ENCODE measurements around the gene TBC1D10A. TPM values are rescaled to one million over a fixed set of nuclear protein-coding genes. Genes with fewer than 3 reads are reported as not detected.

Gene TBC1D10A
- total and polyA plus RNA-seq, 2 experiments from 2014 or later, result 15.7 to 39.9 TPM

- no peak for DNase-seq (ENCODE audit: low spot score)
- Histone ChIP-seq H3K4me2 (no peak overlapping the region), H3K4me1 (ENCODE audit: insufficient read depth) (no peaks in the 10 kb centered on the region), H2AFZ (no peak overlapping the region), H3K9me3 (ENCODE audit: low read depth) (no peaks in the 10 kb centered on the region), H3K36me3 (replicated peaks; ENCODE audit: insufficient read depth, low read depth) (no peaks in the 10 kb centered on the region), H3K9me2 (replicated peaks; ENCODE audit: insufficient read depth) (no peaks in the 10 kb centered on the region), H3K27me3 (no peaks in the 10 kb centered on the region), H3K79me2 (no peaks in the 10 kb centered on the region), H3K27ac (no peak overlapping the region), H3K4me3 (no peak overlapping the region), H4K20me1 (ENCODE audit: insufficient read depth, poor library complexity, severe bottlenecking) (no peaks in the 10 kb centered on the region)
- 91% methylated on average over 19 of the region's 19 CpGs for WGBS (ENCODE audit: low lambda C conversion rate, missing lambda C conversion rate)
- no peak for TF ChIP-seq EZH2phosphoT487 (IDR thresholded peaks at IDR 0.05; ENCODE audit: low read depth, severe bottlenecking, unreplicated experiment)
- no peak for TF ChIP-seq EZH2 (IDR thresholded peaks at IDR 0.05; ENCODE audit: borderline replicate concordance)
- TF ChIP-seq CTCF (IDR thresholded peaks at IDR 0.05; ENCODE audit: poor library complexity), result no peak
These were observed 44.0 kb upstream of the TBC1D10A start for GRCh38 chr22:30370641-30371230.

GRCh38 chr22:30368420-30368819, 41.7 kb upstream of the TBC1D10A start:
- no peaks in the 10 kb centered on the region for H3K36me3 ChIP-seq (replicated peaks; ENCODE audit: insufficient read depth, low read depth)
- no peak for DNase-seq (ENCODE audit: low spot score)
- no peaks in the 10 kb centered on the region for H4K20me1 ChIP-seq (ENCODE audit: insufficient read depth, poor library complexity, severe bottlenecking)
- no peak overlapping the region for H2AFZ ChIP-seq
- TF ChIP-seq EZH2 (IDR thresholded peaks at IDR 0.05; ENCODE audit: borderline replicate concordance), result no peak
- TF ChIP-seq EZH2phosphoT487 (IDR thresholded peaks at IDR 0.05; ENCODE audit: low read depth, severe bottlenecking, unreplicated experiment), result no peak
- no peak for TF ChIP-seq CTCF (IDR thresholded peaks at IDR 0.05; ENCODE audit: poor library complexity)
- H3K4me3 ChIP-seq, result no peak overlapping the region
- no peaks in the 10 kb centered on the region for H3K79me2 ChIP-seq
- H3K4me2 ChIP-seq, result no peak overlapping the region
- 89% methylated on average over 9 of the region's 9 CpGs for WGBS (ENCODE audit: low lambda C conversion rate, missing lambda C conversion rate)
- H3K4me1 ChIP-seq (ENCODE audit: insufficient read depth), result no peaks in the 10 kb centered on the region
- H3K9me2 ChIP-seq (replicated peaks; ENCODE audit: insufficient read depth), result no peaks in the 10 kb centered on the region
- H3K9me3 ChIP-seq (ENCODE audit: low read depth), result no peaks in the 10 kb centered on the region
- no peak overlapping the region for H3K27ac ChIP-seq
- no peaks in the 10 kb centered on the region for H3K27me3 ChIP-seq

GRCh38 chr22:30365891-30366290, 39.1 kb upstream of the TBC1D10A start:
- H3K79me2 ChIP-seq, result no peaks in the 10 kb centered on the region

More at GRCh38 chr22:30365891-30366290, 39.1 kb upstream of the TBC1D10A start:
- Histone ChIP-seq H3K36me3 (replicated peaks; ENCODE audit: insufficient read depth, low read depth) (no peaks in the 10 kb centered on the region), H3K4me3 (no peak overlapping the region), H3K9me2 (replicated peaks; ENCODE audit: insufficient read depth) (no peaks in the 10 kb centered on the region), H3K9me3 (ENCODE audit: low read depth) (no peaks in the 10 kb centered on the region), H4K20me1 (ENCODE audit: insufficient read depth, poor library complexity, severe bottlenecking) (no peaks in the 10 kb centered on the region), H3K27ac (no peak overlapping the region), H3K4me2 (no peak overlapping the region), H3K27me3 (no peaks in the 10 kb centered on the region), H2AFZ (no peak overlapping the region), H3K4me1 (ENCODE audit: insufficient read depth) (no peaks in the 10 kb centered on the region)
- 93% methylated on average over 16 of the region's 18 CpGs for WGBS (ENCODE audit: low lambda C conversion rate, missing lambda C conversion rate)
- DNase-seq (ENCODE audit: low spot score), result no peak
- no peak for TF ChIP-seq CTCF (IDR thresholded peaks at IDR 0.05; ENCODE audit: poor library complexity)
- no peak for TF ChIP-seq EZH2phosphoT487 (IDR thresholded peaks at IDR 0.05; ENCODE audit: low read depth, severe bottlenecking, unreplicated experiment)
- no peak for TF ChIP-seq EZH2 (IDR thresholded peaks at IDR 0.05; ENCODE audit: borderline replicate concordance)
